RKO (cell line): ENCODE results near the gene HCK.

Source experiments
- DNase-seq: peaks from one replicate; pipeline ENCODE4 v3.0.0-alpha.2; 2016; ENCODE audit warnings: low spot score

Gene HCK

DNA sequence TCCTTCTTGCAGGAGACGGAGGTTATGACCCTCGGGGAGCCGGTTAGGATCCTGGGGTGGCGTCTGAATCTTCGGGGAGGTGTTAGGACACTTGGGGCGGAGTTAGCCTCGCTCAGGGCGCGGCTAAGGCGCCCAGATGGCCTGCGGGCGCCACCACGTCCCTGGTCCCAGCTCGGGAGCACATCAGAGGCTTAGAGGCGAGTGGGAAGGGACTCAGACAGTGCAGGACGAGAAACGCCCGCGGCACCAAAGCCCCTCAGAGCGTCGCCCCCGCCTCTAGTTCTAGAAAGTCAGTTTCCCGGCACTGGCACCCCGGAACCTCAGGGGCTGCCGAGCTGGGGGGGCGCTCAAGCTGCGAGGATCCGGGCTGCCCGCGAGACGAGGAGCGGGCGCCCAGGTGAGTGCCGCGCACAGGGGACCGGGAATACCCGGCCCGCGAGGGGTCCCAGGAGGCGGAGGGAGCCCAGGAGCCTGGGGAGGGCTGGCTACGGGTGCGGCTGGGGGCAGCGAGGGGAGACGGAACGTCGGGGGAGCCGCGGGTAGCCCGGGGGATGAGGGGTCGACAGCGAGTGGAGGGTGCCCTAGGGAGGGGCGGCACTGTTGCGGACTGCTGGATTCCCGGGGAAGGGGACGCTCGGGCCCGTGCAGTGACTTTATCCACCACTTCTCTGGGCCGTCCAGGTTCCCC lies at the start of gene HCK:
Gene HCK, plus strand, starts transcription at position 153 of the 688 bp plus-strand sequence.
- DNase-seq, result no peak

DNA sequence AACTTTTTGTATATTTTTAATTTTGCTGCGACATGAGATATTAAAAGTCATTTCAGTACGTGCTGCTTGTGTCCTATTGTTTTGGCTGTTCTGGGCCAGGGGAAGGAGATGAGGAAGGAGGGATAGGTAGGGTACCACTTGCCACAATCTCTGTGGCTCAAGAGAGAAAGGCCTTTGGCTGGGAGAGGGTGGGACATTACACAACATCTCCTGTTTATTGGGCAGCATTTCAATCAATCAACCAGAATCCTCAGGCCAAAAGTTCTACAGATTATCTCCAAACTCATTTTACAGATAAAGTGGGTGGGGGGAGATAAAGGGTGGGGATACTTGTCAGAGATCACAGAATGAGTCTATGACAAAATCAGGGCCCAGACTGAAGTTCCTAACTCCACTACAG lies 48.7 kb upstream of the HCK start:
- no peak for DNase-seq

DNA sequence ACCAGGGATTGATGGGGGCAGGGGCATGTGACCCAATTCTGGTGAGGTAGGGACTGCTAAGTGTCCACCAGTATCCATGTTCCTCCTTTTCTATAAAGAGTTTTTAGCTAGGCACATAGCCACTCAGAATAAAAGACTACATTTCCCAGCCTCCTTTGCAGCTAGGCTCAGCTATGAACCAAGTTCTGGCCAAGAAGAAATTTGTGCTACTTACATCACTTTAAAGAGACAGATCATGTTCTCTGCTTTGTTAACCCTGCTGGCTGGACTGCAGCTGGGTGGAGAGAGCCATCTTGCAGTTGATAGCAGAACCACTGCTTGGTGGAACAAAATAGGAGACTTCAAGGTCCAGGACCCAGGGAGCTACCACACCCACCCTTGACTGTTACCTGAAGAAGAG lies 47.1 kb upstream of the HCK start:
- peak; percentile 40 for DNase-seq

DNA sequence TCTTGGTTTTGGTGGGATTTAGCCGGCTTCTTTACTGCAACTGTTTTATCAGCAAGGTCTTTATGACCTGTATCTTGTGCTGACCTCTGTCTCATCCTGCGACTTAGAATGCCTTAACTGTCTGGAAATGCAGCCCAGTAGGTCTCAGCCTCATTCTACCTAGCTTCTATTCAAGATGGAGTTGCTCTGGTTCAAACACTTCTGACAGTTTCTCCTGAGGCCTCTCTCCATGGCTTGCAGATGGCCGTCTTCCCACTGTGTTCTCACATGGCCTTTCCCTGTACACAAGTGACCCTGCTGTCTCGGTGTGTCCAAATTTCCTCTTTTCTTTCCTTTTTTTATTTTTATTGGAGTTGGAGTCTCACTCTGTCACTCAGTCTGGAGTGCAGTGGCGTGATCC lies 46.0 kb upstream of the HCK start:
- no peak for DNase-seq

DNA sequence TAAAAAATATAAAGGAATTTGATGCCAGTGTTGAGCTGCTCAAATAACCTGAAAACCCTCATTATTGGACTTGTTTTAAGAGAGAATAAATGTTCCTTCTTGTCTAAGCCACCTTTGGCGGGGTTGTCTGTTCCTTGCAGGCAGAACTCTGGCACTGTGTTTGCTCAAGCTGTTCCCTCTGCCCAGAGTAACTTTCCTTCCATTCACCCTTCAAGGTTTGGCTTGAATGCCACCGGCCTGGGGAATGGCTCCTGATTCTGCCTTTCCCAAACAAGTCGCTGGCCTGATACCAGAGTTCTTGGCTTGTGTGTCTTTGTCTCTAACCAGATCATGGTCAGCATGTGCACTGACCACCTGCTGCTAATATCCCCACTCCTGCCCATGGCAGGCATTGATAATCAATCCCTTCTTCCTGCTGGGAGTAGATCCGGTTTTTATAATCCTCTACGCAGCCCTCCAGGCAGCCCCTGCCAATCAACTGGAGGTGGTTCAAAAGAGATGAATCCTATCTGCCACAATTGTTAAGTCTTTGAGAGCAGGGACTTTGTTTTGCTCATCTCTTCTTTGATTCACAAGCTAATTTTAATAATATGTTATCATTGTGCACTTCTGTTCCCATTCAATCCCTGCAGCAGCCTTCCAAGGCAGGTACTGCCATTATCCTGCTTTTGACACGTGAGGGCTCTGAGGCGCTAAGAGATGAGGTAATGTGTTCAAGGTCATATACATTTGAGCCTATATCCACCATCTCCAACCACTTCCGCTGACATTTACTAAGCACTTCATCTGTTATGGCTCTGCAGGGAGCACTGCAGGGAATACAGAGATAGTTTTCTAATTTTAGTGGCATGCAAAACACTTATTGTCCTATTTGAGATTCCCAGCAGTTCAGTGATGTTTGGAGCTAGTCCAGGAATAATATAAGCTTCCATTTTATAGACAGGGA lies 44.9 kb upstream of the HCK start:
- DNase-seq, result no peak

DNA sequence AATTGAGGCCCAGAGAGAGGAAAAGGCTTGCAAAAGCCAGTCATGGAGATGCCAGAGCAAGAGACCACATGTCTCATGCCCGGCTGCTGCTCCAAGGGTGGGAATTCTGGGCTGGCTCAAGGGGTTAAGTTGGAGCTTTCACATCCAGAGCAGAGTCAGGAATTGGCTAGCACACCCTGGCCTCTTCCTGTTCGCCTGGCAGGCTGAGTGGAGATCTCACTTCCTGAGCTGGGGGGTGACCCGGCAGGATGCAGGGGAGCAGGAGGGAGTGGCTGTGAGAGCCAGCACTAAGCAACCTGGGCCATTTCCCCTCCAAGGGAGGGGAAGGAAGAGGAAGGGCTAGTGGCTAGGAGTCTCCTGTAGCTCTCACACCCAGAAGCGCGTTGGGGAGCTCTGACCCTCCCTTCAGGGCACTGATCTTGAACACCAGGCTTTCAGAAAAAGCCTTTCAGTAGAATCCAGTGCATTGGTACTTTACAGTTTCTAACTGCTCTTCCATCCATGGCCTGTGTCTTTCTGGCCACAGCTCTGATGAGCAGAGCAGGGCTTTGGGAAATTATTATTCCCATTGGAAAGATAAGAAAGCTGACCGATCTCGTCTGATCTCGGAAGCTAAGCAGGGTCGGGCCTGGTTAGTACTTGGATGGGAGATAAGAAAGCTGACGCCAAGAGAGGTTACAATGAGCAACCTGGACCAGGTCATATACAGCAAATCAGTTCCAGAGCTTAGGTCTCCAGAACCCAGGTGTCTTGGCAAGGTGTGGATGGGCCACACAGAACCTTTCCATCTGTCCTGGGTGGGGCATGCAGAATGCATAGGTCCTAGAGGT lies 44.0 kb upstream of the HCK start:
- DNase-seq, result no peak

DNA sequence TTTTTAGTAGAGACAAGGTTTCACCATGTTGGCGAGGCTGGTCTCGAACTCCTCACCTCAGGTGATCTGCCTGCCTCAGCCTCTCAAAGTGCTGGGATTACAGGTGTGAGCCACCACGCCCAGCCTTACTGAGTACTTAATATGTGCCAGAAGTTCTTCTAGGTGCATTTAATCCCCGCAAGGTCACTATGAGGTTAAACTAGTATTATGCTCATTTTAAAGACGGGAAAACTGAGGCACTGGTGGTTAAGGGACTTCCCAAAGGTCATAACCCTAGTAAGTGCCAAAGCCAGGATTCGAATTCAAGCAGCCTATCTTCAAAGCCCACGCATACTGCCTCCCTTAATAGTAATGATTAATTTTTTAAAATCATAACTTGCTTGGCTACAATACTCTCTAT lies 42.5 kb upstream of the HCK start:
- no peak for DNase-seq

DNA sequence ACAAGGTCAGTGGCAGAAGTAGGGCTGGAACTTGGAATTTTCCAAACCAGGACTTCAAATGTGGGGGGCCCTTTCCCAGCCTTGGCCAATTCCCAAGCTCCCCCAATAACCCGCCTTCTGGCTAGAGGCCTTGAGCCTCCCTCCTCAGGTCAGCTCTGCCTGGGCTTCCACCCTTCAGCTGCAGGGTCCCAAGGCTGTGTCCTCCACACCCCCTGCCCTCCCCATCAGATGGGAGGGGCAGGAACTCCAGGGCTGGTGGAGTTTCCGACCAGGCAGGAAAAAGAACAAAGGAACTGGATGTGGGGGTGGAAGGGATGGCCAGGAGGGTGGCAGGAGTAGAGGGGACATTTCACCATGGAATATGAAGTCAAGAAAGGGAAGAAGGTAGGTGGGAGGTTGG lies 41.9 kb upstream of the HCK start, which contains the start of gene CCM2L:
Gene CCM2L, plus strand, starts transcription at position 338 of the 400 bp plus-strand sequence. Its CDS starts 17 bp downstream, at position 355.
- DNase-seq, result no peak

DNA sequence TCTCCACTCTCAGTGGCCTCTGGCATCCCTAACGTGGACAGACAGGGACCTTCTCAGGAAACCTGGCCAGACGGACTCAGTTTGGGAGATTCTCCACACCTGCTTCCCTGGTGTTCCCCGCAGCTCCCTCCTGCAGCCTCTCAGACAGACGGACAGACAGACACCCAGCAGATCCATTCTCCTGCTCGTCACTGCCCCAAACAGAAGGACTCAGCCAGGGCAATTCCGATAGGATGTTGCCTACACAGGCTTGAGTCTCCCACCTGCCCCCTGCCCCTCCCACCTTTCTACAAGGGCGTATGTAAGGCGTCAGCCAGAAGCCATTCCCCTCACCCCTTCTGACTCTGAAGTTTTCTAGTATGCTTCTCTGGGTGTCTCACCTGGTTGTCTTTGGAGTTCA lies 41.4 kb upstream of the HCK start:
- DNase-seq, result no peak

DNA sequence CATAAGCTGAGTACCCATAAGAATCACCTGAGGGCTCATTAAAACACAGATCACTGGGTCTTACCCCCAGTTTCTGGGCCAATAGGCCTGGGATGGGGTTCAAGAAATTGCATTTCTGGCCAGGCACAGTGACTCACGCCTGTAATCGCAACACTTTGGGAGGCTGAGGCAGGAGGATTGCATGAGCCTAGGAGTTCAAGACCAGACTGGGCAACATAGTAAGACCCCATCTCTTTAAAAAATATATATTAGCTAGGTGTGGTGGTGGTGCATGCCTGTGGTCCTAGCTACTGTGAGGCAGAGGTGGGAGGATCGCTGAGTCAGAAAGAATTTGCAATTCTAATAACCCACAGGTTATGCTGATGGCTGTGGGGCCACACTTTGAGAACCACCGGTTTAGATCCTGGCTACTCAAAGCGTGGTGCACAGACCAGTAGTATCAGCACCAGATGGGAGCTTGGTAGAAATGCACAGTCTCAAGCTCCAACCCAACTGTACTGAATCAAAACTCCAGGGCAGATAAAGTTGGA lies 39.8 kb upstream of the HCK start:
- DNase-seq, result no peak

DNA sequence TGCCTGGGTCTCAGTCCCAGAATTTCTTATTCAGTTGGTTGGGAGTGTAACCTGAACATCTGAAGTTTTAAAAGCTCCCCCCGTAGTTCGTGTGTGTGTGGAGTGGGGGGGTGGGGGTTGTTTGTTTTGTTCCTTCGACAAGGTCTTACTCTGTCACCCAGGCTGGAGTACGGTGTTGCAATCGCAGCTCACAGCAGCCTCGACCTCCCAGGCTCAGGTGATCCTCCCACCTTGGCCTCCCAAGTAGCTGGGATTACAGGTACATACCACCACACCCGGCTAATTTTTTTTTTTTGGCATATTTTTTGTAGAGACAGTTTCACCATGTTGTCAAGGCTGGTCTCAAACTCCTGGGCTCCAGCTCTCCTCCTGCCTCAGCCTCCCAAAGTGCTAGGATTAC lies 38.7 kb upstream of the HCK start:
- no peak for DNase-seq

DNA sequence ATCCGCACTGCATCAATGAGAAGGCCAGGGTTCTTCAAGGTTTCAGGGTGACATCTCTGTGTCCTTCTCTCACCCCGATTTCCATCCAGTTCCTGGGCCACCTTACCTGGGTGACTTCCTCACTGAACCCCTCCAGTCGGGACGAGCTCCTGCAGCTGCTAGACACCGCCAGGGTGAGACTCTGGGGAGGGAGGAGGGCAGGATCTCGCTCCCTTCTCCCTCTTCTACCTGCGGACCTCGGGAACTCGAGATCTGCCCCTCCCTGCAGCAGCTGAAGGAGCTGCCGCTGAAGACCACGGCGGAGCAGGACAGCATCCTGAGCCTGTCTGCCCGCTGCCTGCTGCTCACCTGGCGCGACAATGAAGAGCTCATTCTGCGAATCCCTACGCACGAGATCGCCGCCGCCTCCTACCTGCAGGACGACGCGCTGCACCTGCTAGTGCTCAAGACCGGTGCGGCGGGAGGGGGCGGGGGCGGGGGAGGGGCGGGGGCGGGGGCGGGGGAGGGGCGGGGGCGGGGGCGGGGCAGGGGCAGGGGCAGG lies 34.3 kb upstream of the HCK start:
- no peak for DNase-seq

DNA sequence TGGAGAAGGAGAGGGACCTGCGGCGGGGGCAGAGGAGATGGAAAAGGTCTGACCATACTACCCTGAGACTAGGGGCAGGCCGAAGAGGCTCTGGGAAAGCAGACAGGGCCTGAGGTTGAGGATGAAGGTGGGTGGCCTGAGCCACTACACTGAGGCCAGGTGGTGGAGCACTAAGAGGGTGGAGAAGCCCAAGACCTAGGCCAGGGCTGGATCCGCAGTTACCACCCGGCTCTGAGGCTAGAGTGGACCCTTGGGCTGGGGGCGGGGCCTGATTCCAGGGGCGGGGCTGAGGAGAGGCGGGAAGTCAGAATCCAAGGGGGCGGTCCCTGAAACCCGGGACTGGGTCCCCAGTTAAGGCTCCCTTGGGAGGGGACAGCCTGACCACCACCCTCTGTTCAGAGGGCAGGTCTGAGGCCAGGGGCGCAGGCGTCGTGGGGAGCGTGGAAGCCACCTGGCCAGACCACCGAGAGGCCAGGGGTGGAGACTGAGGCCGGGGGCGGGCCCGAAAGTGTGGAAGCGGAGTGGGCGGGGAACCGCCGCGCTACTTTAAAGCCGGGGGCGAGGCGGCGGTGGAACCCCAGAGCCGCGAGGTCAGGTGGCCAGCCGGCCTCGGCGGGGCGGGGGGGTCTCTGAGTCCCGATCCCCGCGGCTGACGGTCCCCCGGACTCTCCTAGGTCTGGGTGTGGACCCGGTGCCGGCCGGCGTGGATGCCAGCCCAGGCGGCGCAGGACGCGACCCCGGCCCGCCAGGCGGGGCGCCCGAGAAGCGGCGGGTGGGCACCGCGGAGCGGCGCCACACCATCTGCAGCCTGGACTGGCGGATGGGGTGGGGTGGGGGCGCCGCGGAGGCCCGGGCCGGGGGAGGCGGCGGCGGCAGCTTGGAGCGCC lies 33.5 kb upstream of the HCK start:
- no peak for DNase-seq

DNA sequence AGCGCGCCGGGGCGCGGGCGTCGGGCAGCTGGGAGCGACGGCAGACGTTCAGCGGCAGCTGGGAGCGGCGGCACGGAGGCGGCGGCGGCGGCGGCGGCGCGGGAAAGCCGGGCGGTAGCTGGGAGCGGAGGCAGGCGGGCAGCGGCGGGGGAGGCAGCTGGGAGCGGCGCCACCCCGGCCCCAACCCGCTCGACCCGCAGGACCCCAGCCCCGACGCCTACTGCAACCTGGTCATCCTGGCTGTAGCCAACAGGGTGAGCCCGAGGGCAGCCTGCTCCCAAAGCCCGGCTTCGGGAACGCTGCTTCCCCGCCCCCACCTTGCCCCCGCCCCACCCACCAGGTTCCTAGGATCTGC lies 32.9 kb upstream of the HCK start:
- DNase-seq, result no peak

DNA sequence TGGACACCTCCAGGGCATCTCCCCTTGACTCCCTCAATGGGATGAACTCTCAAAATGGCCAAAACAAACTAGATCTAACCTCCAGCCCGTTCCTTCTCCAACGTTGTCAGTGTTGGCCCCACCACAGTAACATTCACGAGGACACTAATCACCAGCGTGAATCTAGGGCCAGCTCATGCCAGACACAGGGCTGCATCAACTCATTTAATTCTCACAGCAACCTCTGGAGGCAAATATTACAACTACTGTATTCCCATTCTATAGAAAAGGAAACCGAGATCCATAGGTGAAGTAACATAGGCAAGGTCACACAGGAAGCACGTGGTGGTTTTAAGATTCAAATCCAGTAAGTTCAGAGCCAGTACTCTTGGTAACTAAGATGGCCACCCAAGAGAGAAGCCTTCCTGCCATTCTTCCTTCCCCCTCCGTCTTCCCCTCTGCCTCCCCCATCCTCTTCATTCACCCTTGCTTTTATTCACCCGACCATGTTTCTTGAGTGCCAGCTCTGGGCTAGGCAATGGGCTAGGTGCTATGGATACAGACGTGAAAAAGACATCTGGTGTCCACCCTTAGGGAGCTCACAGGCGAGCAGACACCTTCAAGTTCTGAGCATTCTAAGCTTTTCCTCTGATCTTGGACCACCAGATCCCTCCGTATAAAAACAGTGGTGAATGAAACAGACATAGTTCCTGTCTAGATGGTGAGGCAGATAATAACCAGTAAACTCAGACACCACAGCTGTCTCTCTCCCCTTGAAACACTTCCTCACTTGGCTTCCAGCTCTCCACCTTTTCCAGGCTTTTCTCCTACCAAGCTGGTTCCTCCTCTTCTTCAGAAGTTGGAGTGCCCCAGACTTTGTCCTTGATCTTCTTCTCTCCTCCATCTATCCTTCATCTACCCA lies 32.2 kb upstream of the HCK start:
- no peak for DNase-seq

DNA sequence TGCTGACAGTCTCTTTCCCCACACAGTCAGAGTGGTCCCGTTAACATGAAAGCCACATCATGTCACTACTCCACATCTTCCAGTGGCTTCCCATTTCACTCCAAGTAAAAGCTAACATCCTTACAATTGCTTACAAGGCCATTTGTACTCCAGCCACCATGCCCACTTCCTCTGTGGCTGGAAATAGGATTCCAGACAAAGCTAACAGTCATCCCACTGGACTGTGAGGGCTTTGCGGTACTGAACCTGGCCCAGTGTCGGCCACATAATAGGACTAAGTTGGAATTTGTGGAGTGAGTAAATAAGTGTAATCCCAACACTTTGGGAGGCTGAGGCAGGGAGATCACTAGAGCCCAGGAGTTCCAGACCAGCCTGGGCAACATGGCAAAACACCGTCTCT lies 31.0 kb upstream of the HCK start:
- no peak for DNase-seq

DNA sequence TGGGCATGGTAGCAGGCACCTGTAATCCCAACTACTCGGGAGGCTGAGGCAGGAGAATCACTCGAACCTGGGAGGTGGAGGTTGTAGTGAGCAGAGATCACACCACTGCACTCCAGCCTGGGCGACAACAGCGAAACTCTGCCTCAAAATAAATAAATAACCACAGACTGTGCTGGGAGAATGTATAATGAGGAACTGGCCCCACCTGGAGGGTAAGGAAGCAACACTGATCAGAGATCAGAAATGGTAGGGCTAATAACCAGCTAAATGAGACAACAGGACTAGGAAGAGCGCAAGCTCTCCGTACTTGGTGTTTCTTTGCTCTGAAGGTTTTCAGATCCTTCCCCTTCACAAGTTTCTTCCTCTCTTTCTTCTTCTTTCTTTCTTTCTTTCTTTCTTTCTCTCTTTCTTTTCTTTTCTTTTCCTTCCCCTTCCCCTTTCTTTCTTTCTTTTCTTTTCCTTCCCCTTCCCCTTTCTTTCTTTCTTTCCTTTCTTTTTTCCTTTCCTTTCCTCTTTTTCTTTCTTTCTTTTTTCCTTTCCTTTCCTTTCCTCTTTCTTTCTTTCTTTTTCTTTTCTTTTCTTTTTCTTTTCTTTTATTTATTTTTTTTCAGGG lies 27.3 kb upstream of the HCK start:
- no peak for DNase-seq

DNA sequence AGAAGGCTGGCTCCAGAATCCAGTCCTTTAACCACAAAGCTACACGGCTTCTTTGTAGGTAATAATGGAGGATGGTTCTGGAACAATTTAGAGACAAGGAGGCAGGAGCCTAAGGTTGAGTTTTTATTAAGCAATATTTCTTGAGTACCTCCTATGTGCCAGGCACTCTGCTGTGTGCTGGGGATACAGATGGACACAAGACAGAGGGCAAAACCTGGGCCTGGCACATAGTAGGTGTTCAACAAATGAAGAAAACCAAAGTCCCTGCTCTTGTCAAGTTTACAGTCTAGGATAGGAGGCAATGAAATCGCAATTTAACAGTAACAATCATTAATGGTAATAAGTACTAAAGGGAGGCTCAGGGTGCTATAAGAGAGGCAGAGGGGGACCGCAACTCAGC lies 24.4 kb upstream of the HCK start:
- no peak for DNase-seq

DNA sequence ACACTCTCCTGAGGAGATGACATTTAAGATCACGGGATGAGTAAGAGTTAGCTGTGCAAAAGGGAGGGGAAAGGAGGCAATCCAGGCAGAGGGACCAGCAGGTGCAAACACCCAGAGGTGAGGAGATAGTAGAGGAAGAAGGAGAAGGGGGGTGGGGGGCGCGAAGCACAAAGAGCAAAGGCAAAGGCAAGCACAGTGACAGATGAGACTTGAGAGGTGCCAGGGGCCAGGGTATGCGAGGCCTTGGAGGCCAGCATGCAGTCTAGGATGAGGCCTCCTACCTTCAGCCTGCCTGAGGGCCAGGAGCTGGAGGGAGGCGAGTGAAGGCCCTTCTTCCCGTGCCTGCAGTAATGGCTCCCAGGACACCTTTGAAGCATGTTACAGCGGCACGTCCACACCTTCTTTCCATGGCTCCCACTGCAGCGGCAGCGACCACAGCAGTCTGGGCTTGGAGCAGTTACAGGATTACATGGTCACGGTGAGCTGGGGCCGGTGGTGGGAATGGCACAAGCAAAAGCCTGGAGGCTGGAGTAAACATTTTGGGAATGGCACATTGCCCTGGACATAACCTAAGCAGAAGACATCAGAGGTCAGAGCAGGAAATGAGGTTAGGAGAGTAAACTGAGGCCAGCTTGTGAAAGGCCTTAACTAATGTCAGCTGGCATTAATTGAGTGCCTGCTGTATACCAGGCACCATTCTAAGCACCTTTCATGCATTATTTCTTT lies 23.2 kb upstream of the HCK start:
- no peak for DNase-seq
